Measurements from ENCODE around the gene APOM. TPM values are rescaled to one million over a fixed set of nuclear protein-coding genes. Genes with fewer than 3 reads are reported as not detected.

APOM gene
- total RNA-seq, 1 donor from 2014 or later = 0.53 TPM

DNA sequence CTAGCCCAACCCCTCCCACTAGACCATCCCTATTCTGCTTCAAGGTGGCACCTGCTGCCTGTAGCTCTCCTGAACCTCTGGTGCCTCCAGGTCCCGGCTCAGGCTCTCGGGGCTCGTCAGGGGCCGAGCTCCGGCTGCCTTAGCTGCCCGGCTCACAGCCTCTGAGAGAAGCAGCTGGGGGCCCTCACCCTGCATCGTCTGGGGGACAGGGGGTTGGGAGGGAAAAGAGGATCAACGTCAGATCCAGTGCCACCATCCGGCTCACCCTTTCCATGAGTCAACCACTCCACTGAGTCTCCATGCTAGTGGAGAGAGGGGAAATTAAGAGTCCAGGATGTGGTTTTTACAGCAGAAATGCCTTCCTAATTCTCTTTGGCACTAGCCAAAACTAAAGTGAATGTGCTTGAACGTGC lies 16.2 kb upstream of the APOM start:
- H3K27me3 ChIP-seq (ENCODE audit: control insufficient read depth, insufficient read depth, low read length) = no peaks in the 10 kb centered on the region
- DNase-seq (ENCODE audit: low read depth) = no peak
- TF ChIP-seq, protein P1, sequence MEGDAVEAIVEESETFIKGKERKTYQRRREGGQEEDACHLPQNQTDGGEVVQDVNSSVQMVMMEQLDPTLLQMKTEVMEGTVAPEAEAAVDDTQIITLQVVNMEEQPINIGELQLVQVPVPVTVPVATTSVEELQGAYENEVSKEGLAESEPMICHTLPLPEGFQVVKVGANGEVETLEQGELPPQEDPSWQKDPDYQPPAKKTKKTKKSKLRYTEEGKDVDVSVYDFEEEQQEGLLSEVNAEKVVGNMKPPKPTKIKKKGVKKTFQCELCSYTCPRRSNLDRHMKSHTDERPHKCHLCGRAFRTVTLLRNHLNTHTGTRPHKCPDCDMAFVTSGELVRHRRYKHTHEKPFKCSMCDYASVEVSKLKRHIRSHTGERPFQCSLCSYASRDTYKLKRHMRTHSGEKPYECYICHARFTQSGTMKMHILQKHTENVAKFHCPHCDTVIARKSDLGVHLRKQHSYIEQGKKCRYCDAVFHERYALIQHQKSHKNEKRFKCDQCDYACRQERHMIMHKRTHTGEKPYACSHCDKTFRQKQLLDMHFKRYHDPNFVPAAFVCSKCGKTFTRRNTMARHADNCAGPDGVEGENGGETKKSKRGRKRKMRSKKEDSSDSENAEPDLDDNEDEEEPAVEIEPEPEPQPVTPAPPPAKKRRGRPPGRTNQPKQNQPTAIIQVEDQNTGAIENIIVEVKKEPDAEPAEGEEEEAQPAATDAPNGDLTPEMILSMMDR (IDR thresholded peaks at IDR 0.05; ENCODE audit: insufficient read depth, low read length, severe bottlenecking) = no peak
- peaks cover 56% of the 10 kb centered on the region for H3K36me3 ChIP-seq (ENCODE audit: control insufficient read depth, insufficient read depth, low read length)
- FAIRE-seq = no peak
- H3K4me3 ChIP-seq (ENCODE audit: low read depth, low read length) = no peak overlapping the region

DNA sequence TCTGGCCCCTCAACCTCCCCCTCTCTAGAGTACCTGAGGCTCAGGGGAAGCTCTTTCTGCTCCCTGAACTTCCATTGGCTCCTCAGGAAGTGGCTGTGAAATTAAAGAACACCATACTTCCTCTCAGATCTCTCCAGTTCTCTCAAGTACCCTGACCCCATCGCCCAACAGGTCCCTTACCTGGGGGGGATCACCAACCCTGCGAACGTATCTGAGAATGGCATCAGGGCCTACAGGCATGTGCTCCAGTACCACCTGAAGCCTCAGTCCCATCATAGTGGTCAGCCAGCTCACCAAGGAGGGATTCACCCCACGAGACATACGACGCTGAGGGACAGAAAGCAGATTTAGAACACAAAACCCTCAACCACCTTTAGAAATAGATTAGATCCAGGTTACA lies 15.1 kb upstream of the APOM start:
- TF ChIP-seq, protein P1 (IDR thresholded peaks at IDR 0.05; ENCODE audit: insufficient read depth, low read length, severe bottlenecking) = no peak
- Histone ChIP-seq H3K4me3 (ENCODE audit: low read depth, low read length) (no peak overlapping the region), H3K36me3 (ENCODE audit: control insufficient read depth, insufficient read depth, low read length) (peaks cover 55% of the 10 kb centered on the region), H3K27me3 (ENCODE audit: control insufficient read depth, insufficient read depth, low read length) (no peaks in the 10 kb centered on the region)
- DNase-seq (ENCODE audit: low read depth) (no peak), FAIRE-seq (no peak)

DNA sequence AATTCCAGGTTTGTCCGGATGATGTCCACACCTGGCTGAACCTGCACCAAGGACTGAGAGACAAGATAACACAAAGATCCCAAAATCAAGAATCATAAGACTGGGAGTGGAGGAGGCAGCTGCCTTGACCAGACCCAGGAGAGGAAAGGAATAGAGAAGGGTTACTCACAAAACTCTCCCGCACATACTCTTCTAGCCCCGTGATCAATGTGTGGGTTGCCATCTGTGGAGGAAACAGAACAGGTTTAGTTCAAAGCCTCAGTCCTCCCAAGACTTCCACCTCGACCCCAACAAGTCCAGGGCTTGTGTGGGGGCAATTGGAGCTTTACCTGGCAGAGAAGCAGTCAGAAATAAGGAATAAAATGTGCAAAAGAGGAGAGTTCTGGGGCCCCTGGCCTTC lies 14.3 kb upstream of the APOM start:
- FAIRE-seq = no peak
- Histone ChIP-seq H3K36me3 (ENCODE audit: control insufficient read depth, insufficient read depth, low read length) (peaks cover 49% of the 10 kb centered on the region), H3K4me3 (ENCODE audit: low read depth, low read length) (no peak overlapping the region), H3K27me3 (ENCODE audit: control insufficient read depth, insufficient read depth, low read length) (no peaks in the 10 kb centered on the region)
- DNase-seq (ENCODE audit: low read depth) = no peak
- TF ChIP-seq, protein P1 (IDR thresholded peaks at IDR 0.05; ENCODE audit: insufficient read depth, low read length, severe bottlenecking) = no peak

DNA sequence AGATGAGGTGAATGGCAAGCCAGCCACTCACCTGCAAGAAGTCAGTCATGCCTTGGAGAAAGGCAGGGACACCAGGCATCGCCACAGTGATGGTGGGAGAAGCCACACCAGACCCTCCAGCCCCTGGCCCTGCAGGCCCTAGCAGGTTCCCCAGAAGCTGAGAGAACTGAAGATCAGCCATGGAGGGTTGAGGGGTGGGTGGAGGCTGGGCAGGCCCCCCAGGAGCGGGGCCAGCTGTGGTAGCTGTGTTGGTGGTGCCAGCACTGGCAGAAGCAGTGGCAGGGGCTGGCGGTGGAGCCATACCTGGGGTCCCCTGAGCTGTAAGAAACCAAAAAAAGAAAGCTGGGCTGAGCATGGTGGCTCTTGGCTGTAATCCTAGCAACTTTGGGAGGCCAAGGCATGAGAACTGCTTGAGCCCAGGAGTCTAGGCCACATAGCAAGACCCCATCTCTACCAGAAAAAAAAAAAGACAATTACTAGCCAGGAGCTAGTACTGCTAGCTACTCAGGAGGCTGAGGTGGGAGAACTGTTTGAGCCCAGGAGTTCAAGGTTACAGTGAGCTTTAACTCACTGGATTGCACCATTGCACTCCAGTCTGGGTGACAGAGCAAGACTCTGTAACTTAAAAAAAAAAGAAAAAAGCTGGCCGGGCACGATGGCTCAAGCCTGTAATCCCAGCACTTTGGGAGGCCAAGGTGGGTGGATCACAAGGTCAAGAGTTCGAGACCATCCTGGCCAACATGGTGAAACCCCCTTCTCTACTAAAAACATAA lies 12.7 kb upstream of the APOM start:
- no peak for DNase-seq (ENCODE audit: low read depth)
- FAIRE-seq = no peak
- TF ChIP-seq, protein P1 (IDR thresholded peaks at IDR 0.05; ENCODE audit: insufficient read depth, low read length, severe bottlenecking) = no peak
- H3K27me3 ChIP-seq (ENCODE audit: control insufficient read depth, insufficient read depth, low read length) = no peaks in the 10 kb centered on the region
- peaks cover 49% of the 10 kb centered on the region for H3K36me3 ChIP-seq (ENCODE audit: control insufficient read depth, insufficient read depth, low read length)
- no peak overlapping the region for H3K4me3 ChIP-seq (ENCODE audit: low read depth, low read length)

DNA sequence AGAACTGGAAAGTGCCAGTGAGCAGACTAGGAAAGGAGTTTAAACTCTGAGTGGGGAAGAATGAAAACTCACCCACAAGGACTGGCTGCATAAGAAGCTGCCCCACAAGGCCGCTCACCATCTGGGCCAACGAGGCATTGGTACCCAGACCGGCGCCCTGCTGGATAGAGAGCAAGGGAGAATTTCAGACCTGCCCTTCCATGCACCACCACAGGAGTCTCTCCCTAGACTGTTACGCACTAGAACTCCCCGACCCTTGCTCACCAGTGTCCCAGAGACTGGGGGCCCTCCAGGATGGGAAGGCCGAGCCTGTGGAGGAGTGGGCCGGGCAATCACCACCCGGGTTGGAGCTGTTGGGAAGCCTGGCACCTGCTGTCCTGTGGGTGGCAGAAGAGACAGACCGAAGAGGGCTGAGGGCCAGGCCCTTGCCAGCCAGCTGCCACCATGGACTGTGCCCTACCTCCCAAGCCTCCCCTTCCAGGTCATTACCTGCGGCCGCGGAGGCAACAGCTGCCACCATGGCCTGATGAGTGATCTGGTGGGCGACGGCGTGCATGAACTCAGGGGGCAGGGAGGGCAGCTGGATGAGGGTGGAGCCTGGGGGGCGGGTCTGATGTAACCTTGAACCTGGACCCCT lies 11.8 kb upstream of the APOM start:
- FAIRE-seq = peak; percentile 50
- TF ChIP-seq, protein P1 (IDR thresholded peaks at IDR 0.05; ENCODE audit: insufficient read depth, low read length, severe bottlenecking) = no peak

More for the DNA sequence above, 11.8 kb upstream of the APOM start:
- no peaks in the 10 kb centered on the region for H3K27me3 ChIP-seq (ENCODE audit: control insufficient read depth, insufficient read depth, low read length)
- H3K4me3 ChIP-seq (ENCODE audit: low read depth, low read length) = no peak overlapping the region
- peaks cover 54% of the 10 kb centered on the region for H3K36me3 ChIP-seq (ENCODE audit: control insufficient read depth, insufficient read depth, low read length)
- DNase-seq (ENCODE audit: low read depth) = no peak
